ENCODE results near the gene PDE8B. TPM values are rescaled to one million over a fixed set of nuclear protein-coding genes. Genes with fewer than 3 reads are reported as not detected.

PDE8B gene
- total RNA-seq, 1 experiment from 2014 or later = 0.17 TPM

DNA sequence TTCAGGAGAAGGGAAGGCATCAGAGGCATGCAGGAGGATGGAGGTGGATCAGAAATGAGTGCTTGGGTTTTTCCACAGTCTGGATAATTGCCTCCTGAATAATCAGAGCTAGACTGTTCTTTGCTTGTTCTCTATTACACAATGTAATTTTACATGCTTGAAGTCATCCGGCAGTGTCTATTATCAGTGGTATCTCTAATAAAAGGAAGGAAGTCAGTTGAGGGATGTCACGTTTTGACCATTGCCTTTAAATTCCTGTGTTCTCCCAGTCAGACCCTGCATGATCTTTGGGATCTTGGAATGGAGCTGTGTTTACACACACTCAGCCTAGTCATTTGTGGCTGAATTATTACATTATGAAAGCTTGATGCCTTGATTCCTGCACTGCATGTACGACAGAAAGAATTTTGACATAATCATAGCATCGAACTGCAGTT, 91.0 kb downstream of the PDE8B start:
- Histone ChIP-seq H2AFZ (ENCODE audit: low read depth, low read length, poor library complexity, severe bottlenecking) (no peak overlapping the region), H3K36me3 (ENCODE audit: control insufficient read depth in 1 of 2, insufficient read depth in 2 of 2, low read length in 2 of 2) (no peaks in the 10 kb centered on the region), H3K4me2 (ENCODE audit: low read length) (no peak overlapping the region), H3K79me2 (ENCODE audit: insufficient read depth, low read length) (no peaks in the 10 kb centered on the region), H3K4me1 (ENCODE audit: control insufficient read depth in 1 of 2, insufficient read depth in 2 of 2, low read length in 2 of 2) (no peaks in the 10 kb centered on the region), H3K4me3 (replicated peaks in 1 of 2; ENCODE audit: low read depth in 1 of 2, low read length in 2 of 2) (no peak overlapping the region), H3K9me3 (ENCODE audit: control insufficient read depth in 1 of 2, insufficient read depth in 1 of 2, low read depth in 1 of 2, low read length in 2 of 2) (no peaks in the 10 kb centered on the region), H3K27me3 (ENCODE audit: insufficient read depth, low read length) (no peaks in the 10 kb centered on the region), H3K9me2 (ENCODE audit: insufficient read depth) (no peaks in the 10 kb centered on the region), H3K27ac (ENCODE audit: low read depth, low read length) (no peak overlapping the region), H4K20me1 (ENCODE audit: insufficient read depth) (no peaks in the 10 kb centered on the region), H3K9ac (ENCODE audit: low read length) (no peak overlapping the region)
- DNase-seq (ENCODE audit: low read depth, low spot score) (no peak), ATAC-seq (no peak)
- POLR2A ChIA-PET = no interaction called here
- TF ChIP-seq YY1 (IDR thresholded peaks at IDR 0.05; ENCODE audit: extremely low read depth, insufficient replicate concordance, low read depth, low read length) = no peak
- no peak for TF ChIP-seq ELF1 (IDR thresholded peaks at IDR 0.05; ENCODE audit: borderline replicate concordance, low read depth)
- no peak for TF ChIP-seq POLR2A (IDR thresholded peaks at IDR 0.05; ENCODE audit: borderline replicate concordance, extremely low read depth, insufficient read depth, insufficient read length)
- TF ChIP-seq EZH2 (IDR thresholded peaks at IDR 0.05) = no peak
- TF ChIP-seq FOSL1 (IDR thresholded peaks at IDR 0.05; ENCODE audit: low read depth) = no peak
- no peak for TF ChIP-seq JUND (IDR thresholded peaks at IDR 0.05)
- no peak for TF ChIP-seq CBX3 (IDR thresholded peaks at IDR 0.05; ENCODE audit: low read depth)
- TF ChIP-seq, protein P1, sequence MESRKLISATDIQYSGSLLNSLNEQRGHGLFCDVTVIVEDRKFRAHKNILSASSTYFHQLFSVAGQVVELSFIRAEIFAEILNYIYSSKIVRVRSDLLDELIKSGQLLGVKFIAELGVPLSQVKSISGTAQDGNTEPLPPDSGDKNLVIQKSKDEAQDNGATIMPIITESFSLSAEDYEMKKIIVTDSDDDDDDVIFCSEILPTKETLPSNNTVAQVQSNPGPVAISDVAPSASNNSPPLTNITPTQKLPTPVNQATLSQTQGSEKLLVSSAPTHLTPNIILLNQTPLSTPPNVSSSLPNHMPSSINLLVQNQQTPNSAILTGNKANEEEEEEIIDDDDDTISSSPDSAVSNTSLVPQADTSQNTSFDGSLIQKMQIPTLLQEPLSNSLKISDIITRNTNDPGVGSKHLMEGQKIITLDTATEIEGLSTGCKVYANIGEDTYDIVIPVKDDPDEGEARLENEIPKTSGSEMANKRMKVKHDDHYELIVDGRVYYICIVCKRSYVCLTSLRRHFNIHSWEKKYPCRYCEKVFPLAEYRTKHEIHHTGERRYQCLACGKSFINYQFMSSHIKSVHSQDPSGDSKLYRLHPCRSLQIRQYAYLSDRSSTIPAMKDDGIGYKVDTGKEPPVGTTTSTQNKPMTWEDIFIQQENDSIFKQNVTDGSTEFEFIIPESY (IDR thresholded peaks at IDR 0.05; ENCODE audit: extremely low read depth, insufficient replicate concordance, low read length) = no peak
- TF ChIP-seq, protein P2, sequence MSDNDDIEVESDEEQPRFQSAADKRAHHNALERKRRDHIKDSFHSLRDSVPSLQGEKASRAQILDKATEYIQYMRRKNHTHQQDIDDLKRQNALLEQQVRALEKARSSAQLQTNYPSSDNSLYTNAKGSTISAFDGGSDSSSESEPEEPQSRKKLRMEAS (IDR thresholded peaks at IDR 0.05) = no peak
- TF ChIP-seq SIN3A (IDR thresholded peaks at IDR 0.05; ENCODE audit: low read depth) = no peak
- TF ChIP-seq SRF (IDR thresholded peaks at IDR 0.05; ENCODE audit: low read depth) = no peak
- CTCF ChIA-PET = no interaction called here
- intact Hi-C loops (cut with micrococcal nuclease) = no loop called here
- RAD21 ChIA-PET (ENCODE audit: low non-redundant PET in 1 of 2, low total read pairs in 2 of 2, uncharacterized antibody in 2 of 2, unreplicated experiment in 2 of 2) = no interaction called here
- BruUV-seq (replicated peaks) = no TSS peak

Measured in HCT116 (cell line).